BE2C (cell line): ENCODE results near the gene SNX10. TPM values are rescaled to one million over a fixed set of nuclear protein-coding genes. Genes with fewer than 3 reads are reported as not detected.
"Not testable (repeated sequence)": the region's sequence is repeated elsewhere in the genome, so short reads cannot be mapped to it uniquely, and the experiment has no call there.

Experiments used
- DNase-seq: peaks from one replicate; pipeline ENCODE4 v3.0.0-alpha.2; 2020
- H3K27me3 ChIP-seq: fragments of 250-450 bp; sonication (Bioruptor Pico); 2 replicates; pipeline ENCODE4 v1.5.1; 2020; ENCODE audit warnings: mild to moderate bottlenecking
- H3K36me3 ChIP-seq: fragments of 250-450 bp; sonication (Bioruptor Pico); 2 replicates; pipeline ENCODE4 v1.5.1; 2020; ENCODE audit warnings: mild to moderate bottlenecking
- H3K4me1 ChIP-seq: fragments of 250-450 bp; sonication (Bioruptor Pico); 2 replicates; pipeline ENCODE4 v1.5.1; 2020
- H3K4me3 ChIP-seq: 2 replicates; pipeline ENCODE4 v1.5.1; 2011; ENCODE audit warnings: low read depth, low read length
- H3K9me3 ChIP-seq: fragments of 250-450 bp; sonication (Bioruptor Pico); 2 replicates; pipeline ENCODE4 v1.5.1; 2020
- polyA plus RNA-seq: library from polyadenylated mRNA; unstranded; fragments of >200 nt; gene quantifications from one replicate; pipeline ENCODE4 v1.2.1, GENCODE V29; 2012; ENCODE audit warnings: low read depth, missing spikeins; ENCODE audit not compliant: insufficient read length, insufficient read depth
- TF ChIP-seq, protein P1 (sequence below): IDR thresholded peaks from 2 replicates; pipeline ENCODE4 v1.5.1; 2012; ENCODE audit warnings: mild to moderate bottlenecking, low read depth, low read length

The SNX10 gene, protein sequence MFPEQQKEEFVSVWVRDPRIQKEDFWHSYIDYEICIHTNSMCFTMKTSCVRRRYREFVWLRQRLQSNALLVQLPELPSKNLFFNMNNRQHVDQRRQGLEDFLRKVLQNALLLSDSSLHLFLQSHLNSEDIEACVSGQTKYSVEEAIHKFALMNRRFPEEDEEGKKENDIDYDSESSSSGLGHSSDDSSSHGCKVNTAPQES
- polyA plus RNA-seq: not detected

DNA sequence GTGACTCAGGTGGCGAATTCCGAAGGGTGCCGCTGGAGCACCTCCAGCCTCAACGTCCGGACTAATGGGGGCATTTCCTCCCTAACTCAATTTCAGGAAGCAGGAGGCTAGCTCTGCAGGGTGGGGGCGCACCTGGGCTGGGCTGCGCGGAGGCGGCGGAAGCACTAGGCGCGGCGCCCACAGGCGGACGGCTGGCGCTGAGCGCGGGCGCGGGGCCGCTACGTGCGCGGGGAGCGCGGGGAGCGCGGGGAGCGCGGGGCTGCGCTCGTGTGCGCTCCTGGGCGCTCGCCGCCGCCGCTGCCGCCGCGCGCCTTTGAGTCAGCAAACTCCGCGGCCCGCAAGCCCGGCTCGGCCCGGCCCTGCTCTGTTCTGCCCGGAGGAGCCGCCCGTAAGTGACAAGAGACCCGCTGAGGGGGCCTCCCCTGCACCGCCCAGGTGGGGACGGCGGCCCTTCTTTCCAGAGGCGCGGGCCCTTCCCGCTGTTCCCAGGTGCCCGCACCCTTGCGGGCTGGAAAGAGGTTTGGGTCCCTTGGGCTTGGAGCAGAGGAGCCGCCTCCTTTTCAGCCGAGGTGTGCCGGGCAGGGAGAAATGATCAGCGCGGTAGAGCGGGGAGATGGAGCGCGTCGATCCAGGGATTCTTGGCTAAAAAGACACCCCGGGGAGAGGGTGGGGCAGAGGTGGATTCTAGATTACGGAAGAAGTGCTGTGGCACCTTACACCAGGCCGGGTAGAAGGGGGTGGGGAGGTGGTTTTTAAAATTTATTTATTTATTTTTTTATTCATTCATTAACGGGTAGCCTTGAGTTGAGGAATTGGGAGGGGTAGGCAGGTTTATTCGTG lies at the start of gene SNX10:
SNX10 (plus strand) TSS at position 164 of the 840 bp plus-strand sequence. CDS start 54,581 bp downstream, outside the sequence.
- TF ChIP-seq, protein P1, sequence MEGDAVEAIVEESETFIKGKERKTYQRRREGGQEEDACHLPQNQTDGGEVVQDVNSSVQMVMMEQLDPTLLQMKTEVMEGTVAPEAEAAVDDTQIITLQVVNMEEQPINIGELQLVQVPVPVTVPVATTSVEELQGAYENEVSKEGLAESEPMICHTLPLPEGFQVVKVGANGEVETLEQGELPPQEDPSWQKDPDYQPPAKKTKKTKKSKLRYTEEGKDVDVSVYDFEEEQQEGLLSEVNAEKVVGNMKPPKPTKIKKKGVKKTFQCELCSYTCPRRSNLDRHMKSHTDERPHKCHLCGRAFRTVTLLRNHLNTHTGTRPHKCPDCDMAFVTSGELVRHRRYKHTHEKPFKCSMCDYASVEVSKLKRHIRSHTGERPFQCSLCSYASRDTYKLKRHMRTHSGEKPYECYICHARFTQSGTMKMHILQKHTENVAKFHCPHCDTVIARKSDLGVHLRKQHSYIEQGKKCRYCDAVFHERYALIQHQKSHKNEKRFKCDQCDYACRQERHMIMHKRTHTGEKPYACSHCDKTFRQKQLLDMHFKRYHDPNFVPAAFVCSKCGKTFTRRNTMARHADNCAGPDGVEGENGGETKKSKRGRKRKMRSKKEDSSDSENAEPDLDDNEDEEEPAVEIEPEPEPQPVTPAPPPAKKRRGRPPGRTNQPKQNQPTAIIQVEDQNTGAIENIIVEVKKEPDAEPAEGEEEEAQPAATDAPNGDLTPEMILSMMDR: no peak
- H3K4me3 ChIP-seq: no peak within 1 kb of the TSS
- no peak for DNase-seq
- no peaks in the 10 kb centered on the region for H3K4me1 ChIP-seq
- H3K36me3 ChIP-seq: no peaks in the 10 kb centered on the region
- H3K9me3 ChIP-seq: no peaks in the 10 kb centered on the region
- peaks cover 45% of the 10 kb centered on the region for H3K27me3 ChIP-seq

DNA sequence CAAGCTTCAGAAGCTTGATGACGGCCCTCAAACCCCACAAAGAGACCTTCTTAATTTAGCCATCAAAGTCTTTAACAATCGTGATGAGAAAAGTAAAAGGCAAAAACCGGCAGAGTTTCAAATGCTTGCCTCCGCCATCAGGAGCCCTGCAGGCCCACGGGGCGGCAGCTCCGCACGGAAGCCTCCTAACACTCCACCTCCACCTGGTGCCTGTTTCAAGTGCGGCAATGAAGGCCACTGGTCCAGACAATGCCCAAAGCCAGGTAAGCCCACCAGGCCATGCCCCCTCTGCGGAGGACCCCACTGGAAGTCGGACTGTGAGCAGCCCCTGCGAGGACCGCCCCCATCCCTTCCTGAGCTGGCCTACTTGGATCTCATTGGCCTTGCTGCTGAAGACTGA lies 46.5 kb upstream of the SNX10 start:
- Histone ChIP-seq H3K4me3 (no peak overlapping the region), H3K9me3 (no peaks in the 10 kb centered on the region), H3K36me3 (no peaks in the 10 kb centered on the region), H3K4me1 (no peaks in the 10 kb centered on the region), H3K27me3 (peaks cover 3% of the 10 kb centered on the region; the same call in 1 of the 2 replicates)
- TF ChIP-seq, protein P1: no peak
- no peak for DNase-seq

DNA sequence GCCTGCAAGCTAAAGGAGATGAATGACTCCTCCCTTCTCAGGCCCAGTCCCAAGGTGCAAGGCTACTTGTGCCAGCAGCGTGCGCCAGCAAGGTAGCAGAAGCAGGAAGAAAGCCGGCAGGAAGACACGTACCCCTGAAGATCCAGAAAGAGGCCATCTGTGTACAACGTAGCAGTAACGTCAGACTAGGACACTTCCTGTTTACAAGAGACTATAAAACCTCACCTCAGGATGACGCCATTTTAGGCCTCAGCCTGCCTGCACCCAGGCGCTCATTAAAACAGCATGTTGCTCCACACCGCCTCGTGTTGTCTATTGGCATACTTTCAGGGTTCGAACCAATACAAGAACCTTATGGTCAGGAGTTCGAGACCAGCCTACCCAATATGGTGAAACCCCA lies 41.4 kb upstream of the SNX10 start:
- TF ChIP-seq, protein P1: no peak
- no peak for DNase-seq
- Histone ChIP-seq H3K4me3 (no peak overlapping the region), H3K27me3 (no peaks in the 10 kb centered on the region), H3K9me3 (no peaks in the 10 kb centered on the region), H3K4me1 (no peaks in the 10 kb centered on the region), H3K36me3 (no peaks in the 10 kb centered on the region)

GRCh38 chr7:26261866-26262265 lies 29.8 kb upstream of the SNX10 start:
- peaks cover 10% of the 10 kb centered on the region for H3K27me3 ChIP-seq
- H3K4me3 ChIP-seq, H3K9me3 ChIP-seq, H3K36me3 ChIP-seq, H3K4me1 ChIP-seq, DNase-seq: not testable (repeated sequence)

DNA sequence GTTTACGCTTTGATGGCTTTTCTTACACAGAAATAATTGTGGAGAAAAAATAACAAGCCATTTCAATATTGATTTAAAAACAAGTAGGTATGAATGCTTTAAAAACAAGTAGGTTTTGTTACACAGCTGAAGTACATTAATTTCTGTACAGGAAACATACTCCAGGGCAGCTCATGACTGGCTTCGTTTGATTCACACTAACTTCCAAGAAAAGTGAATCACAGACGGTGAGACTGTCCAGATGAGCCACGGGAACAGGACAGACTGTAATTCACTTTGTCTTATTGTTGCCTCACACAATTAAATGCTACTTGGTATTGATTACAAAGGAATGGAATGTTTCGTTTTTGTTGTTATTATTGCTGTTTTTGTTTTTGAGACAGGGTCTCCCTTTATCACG lies 26.6 kb upstream of the SNX10 start:
- Histone ChIP-seq H3K9me3 (no peaks in the 10 kb centered on the region), H3K4me3 (no peak overlapping the region), H3K27me3 (no peaks in the 10 kb centered on the region), H3K36me3 (no peaks in the 10 kb centered on the region), H3K4me1 (no peaks in the 10 kb centered on the region)
- TF ChIP-seq, protein P1: no peak
- DNase-seq: no peak

- no peaks in the 10 kb centered on the region for H3K4me1 ChIP-seq
- DNase-seq: no peak
- H3K9me3 ChIP-seq: no peaks in the 10 kb centered on the region
- no peaks in the 10 kb centered on the region for H3K27me3 ChIP-seq
- no peak overlapping the region for H3K4me3 ChIP-seq
- no peaks in the 10 kb centered on the region for H3K36me3 ChIP-seq
- TF ChIP-seq, protein P1: no peak
Observed at GRCh38 chr7:26265499-26266075, 26.1 kb upstream of the SNX10 start.
